Neural cell (in vitro differentiated cells): ENCODE measurements around the gene TSEN34. TPM values are rescaled to one million over a fixed set of nuclear protein-coding genes. Genes with fewer than 3 reads are reported as not detected.
"Not testable (repeated sequence)": the region's sequence is repeated elsewhere in the genome, so short reads cannot be mapped to it uniquely, and the experiment has no call there.

ENCODE experiments used
- H2AFZ ChIP-seq: fragments of 200-600, 300-800 bp; sonication (generic), shearing (Covaris generic); 2 replicates; pipeline ENCODE4 v1.6.0; 2014; ENCODE audit warnings: low read depth, mild to moderate bottlenecking, antibody characterized with exemption, low read length, moderate library complexity
- H3F3A ChIP-seq: fragments of 200-600 bp; shearing (Covaris generic); 2 replicates; pipeline ENCODE4 v1.6.1; 2016; ENCODE audit warnings: mild to moderate bottlenecking, moderate library complexity, mixed read lengths, antibody characterized with exemption, low read length; ENCODE audit not compliant: insufficient read depth, poor library complexity, severe bottlenecking
- H3K27ac ChIP-seq: fragments of 200-600, 300-800 bp; sonication (generic), shearing (Covaris generic); 2 replicates; pipeline ENCODE4 v1.5.1; 2014; ENCODE audit warnings: mild to moderate bottlenecking, low read length, moderate library complexity
- H3K27me3 ChIP-seq: fragments of 300-800, 200-600 bp; sonication (generic), shearing (Covaris generic); 2 replicates; pipeline ENCODE4 v1.6.0; 2014; ENCODE audit warnings: mild to moderate bottlenecking, low read depth, low read length, moderate library complexity; ENCODE audit not compliant: insufficient read depth
- H3K36me3 ChIP-seq: fragments of 300-800, 200-600 bp; sonication (generic), shearing (Covaris generic); 2 replicates; pipeline ENCODE4 v1.5.1; 2014; ENCODE audit warnings: mild to moderate bottlenecking, antibody characterized with exemption, low read length, moderate library complexity; ENCODE audit not compliant: insufficient read depth
- H3K4me2 ChIP-seq: fragments of 300-800, 200-600 bp; sonication (generic), shearing (Covaris generic); 2 replicates; pipeline ENCODE4 v1.6.0; 2014; ENCODE audit warnings: mild to moderate bottlenecking, low read length
- H3K4me3 ChIP-seq: fragments of 300-800, 200-600 bp; sonication (generic), shearing (Covaris generic); 2 replicates; pipeline ENCODE4 v1.5.1; 2014; ENCODE audit warnings: mild to moderate bottlenecking, low read length, moderate library complexity
- H3K79me2 ChIP-seq: fragments of 200-600 bp; shearing (Covaris generic); replicated peaks from 2 replicates; pipeline ENCODE4 v1.6.0; 2014; ENCODE audit warnings: mild to moderate bottlenecking, low read length, moderate library complexity; ENCODE audit not compliant: insufficient read depth
- H3K9ac ChIP-seq: fragments of 300-800, 200-600 bp; sonication (generic), shearing (Covaris generic); 2 replicates; pipeline ENCODE4 v1.6.1; 2016; ENCODE audit warnings: mild to moderate bottlenecking, low read length, mixed read lengths
- H3K9me2 ChIP-seq: fragments of 200-600 bp; shearing (Covaris generic); 2 replicates; pipeline ENCODE4 v1.6.1; 2016; ENCODE audit warnings: mild to moderate bottlenecking, low read length, mixed read lengths; ENCODE audit not compliant: insufficient read depth
- H3K9me3 ChIP-seq: fragments of 200-600, 300-800 bp; sonication (generic), shearing (Covaris generic); 2 replicates; pipeline ENCODE4 v1.6.1; 2016; ENCODE audit warnings: mild to moderate bottlenecking, mixed run types, low read length, moderate library complexity, mixed read lengths
- H4K20me1 ChIP-seq: fragments of 200-600 bp; shearing (Covaris generic); 2 replicates; pipeline ENCODE4 v1.6.1; 2016; ENCODE audit warnings: mild to moderate bottlenecking, mixed run types; ENCODE audit not compliant: insufficient read depth
- CTCF ChIP-seq: fragments of 450-650 bp; IDR thresholded peaks from 2 replicates; pipeline ENCODE4 v1.5.1; 2014; ENCODE audit warnings: antibody characterized with exemption, mild to moderate bottlenecking, moderate library complexity; ENCODE audit not compliant: poor library complexity, severe bottlenecking
- EP300 ChIP-seq: fragments of 450-650 bp; conservative IDR thresholded peaks from 2 replicates; pipeline ENCODE4 v1.6.1; 2014; ENCODE audit warnings: antibody characterized with exemption, mild to moderate bottlenecking, moderate library complexity; ENCODE audit not compliant: poor library complexity, severe bottlenecking
- EZH2 ChIP-seq: fragments of 200-600, 300-800 bp; shearing (Covaris generic), sonication (generic); IDR thresholded peaks from 2 replicates; pipeline ENCODE4 v1.6.1; 2014; ENCODE audit warnings: antibody characterized with exemption, low read length, borderline replicate concordance, mild to moderate bottlenecking; ENCODE audit not compliant: insufficient read depth, poor library complexity, severe bottlenecking
- MXI1 ChIP-seq: fragments of 450-650 bp; conservative IDR thresholded peaks from 2 replicates; pipeline ENCODE4 v1.6.1; 2014; ENCODE audit warnings: antibody characterized with exemption, mild to moderate bottlenecking; ENCODE audit not compliant: poor library complexity, severe bottlenecking
- POLR2AphosphoS5 ChIP-seq: IDR thresholded peaks from 2 replicates; pipeline ENCODE4 v1.6.1; 2012
- RAD21 ChIP-seq: fragments of 450-650 bp; conservative IDR thresholded peaks from 2 replicates; pipeline ENCODE4 v1.6.1; 2014; ENCODE audit warnings: antibody characterized with exemption, mild to moderate bottlenecking, moderate library complexity
- REST ChIP-seq: IDR thresholded peaks from 2 replicates; pipeline ENCODE4 v1.6.1; 2012; ENCODE audit warnings: borderline replicate concordance
- SMC3 ChIP-seq: fragments of 450-650 bp; conservative IDR thresholded peaks from 2 replicates; pipeline ENCODE4 v1.6.1; 2014; ENCODE audit warnings: antibody characterized with exemption, mild to moderate bottlenecking, moderate library complexity; ENCODE audit not compliant: poor library complexity
- TAF1 ChIP-seq: IDR thresholded peaks from 2 replicates; pipeline ENCODE4 v1.6.1; 2012; ENCODE audit warnings: low read depth
- polyA plus RNA-seq: library from polyadenylated mRNA; depleted of rRNA; stranded (reverse); fragments of >200 nt; gene quantifications from 2 replicates; pipeline ENCODE4 v1.2.3, GENCODE V29; 2014

TSEN34 gene
- polyA plus RNA-seq, 1 donor from 2014 or later = 113 TPM

- H2AFZ ChIP-seq, H3F3A ChIP-seq, H3K27ac ChIP-seq, H3K4me2 ChIP-seq, H3K79me2 ChIP-seq, H4K20me1 ChIP-seq, H3K27me3 ChIP-seq, H3K4me3 ChIP-seq, H3K9me2 ChIP-seq, H3K36me3 ChIP-seq, H3K9me3 ChIP-seq, H3K9ac ChIP-seq: not testable (repeated sequence)
Observed at GRCh38 chr19:54181894-54182293, 9.2 kb upstream of the TSEN34 start.

GRCh38 chr19:54183431-54183830 lies 7.7 kb upstream of the TSEN34 start:
- TF ChIP-seq POLR2AphosphoS5 = no peak
- no peak for TF ChIP-seq REST
- no peak for TF ChIP-seq TAF1
- no peak for TF ChIP-seq MXI1
- no peak for TF ChIP-seq CTCF
- TF ChIP-seq EP300 = no peak
- no peak for TF ChIP-seq RAD21
- no peak for TF ChIP-seq EZH2
- no peak for TF ChIP-seq SMC3
- no peaks in the 10 kb centered on the region for H3K9me3 ChIP-seq

GRCh38 chr19:54186351-54186750 lies 4.8 kb upstream of the TSEN34 start:
- Histone ChIP-seq H3K9ac (no peak overlapping the region), H3K79me2 (peaks cover 10% of the 10 kb centered on the region), H3K36me3 (no peaks in the 10 kb centered on the region), H4K20me1 (no peaks in the 10 kb centered on the region), H3K4me3 (no peak overlapping the region), H3F3A (no peaks in the 10 kb centered on the region), H3K9me3 (no peaks in the 10 kb centered on the region), H3K27ac (no peak overlapping the region), H2AFZ (no peak overlapping the region), H3K27me3 (no peaks in the 10 kb centered on the region), H3K9me2 (no peaks in the 10 kb centered on the region), H3K4me2 (no peak overlapping the region)
- no peak for TF ChIP-seq EP300
- no peak for TF ChIP-seq REST
- no peak for TF ChIP-seq TAF1
- no peak for TF ChIP-seq RAD21
- no peak for TF ChIP-seq MXI1
- no peak for TF ChIP-seq EZH2
- TF ChIP-seq CTCF = no peak
- no peak for TF ChIP-seq POLR2AphosphoS5
- no peak for TF ChIP-seq SMC3

More at GRCh38 chr19:54183431-54183830, 7.7 kb upstream of the TSEN34 start:
- H3K27me3 ChIP-seq = no peaks in the 10 kb centered on the region
- no peaks in the 10 kb centered on the region for H3K9me2 ChIP-seq
- H3F3A ChIP-seq = no peaks in the 10 kb centered on the region
- no peak overlapping the region for H3K4me2 ChIP-seq
- H3K79me2 ChIP-seq = peaks cover 6% of the 10 kb centered on the region
- no peak overlapping the region for H3K9ac ChIP-seq
- no peak overlapping the region for H3K4me3 ChIP-seq
- H2AFZ ChIP-seq = no peak overlapping the region
- no peak overlapping the region for H3K27ac ChIP-seq
- H4K20me1 ChIP-seq = no peaks in the 10 kb centered on the region
- H3K36me3 ChIP-seq = no peaks in the 10 kb centered on the region
